ENCODE measurements around the gene GMPR2. TPM values are rescaled to one million over a fixed set of nuclear protein-coding genes. Genes with fewer than 3 reads are reported as not detected.
A peak's percentile ranks its signal among the peaks of the same experiment; 100 is the strongest.

GMPR2 gene
- total and polyA plus RNA-seq, 2 of the 13 experiments (the other 11 are each of a cell fraction or from before 2014, with no cell fraction given) = 210 to 273 TPM

GRCh38 chr14:24256960-24257359 is 24.2 kb downstream of the GMPR2 start (continued):
- TF ChIP-seq PRDM10 (CRISPR knock-in tag; IDR thresholded peaks at IDR 0.05; ENCODE audit: low read depth) = no peak
- TF ChIP-seq SRSF1 (optimal IDR thresholded peaks at IDR 0.05; ENCODE audit: low read depth, low read length) = no peak
- 0 out of 2 replicates have a peak, but pooled peaks have one; percentile 14 for TF ChIP-seq KDM6A (CRISPR knock-in tag; IDR thresholded peaks at IDR 0.05; ENCODE audit: low read depth)
- no peak for TF ChIP-seq HDAC1 (CRISPR knock-in tag; IDR thresholded peaks at IDR 0.05)
- no peak for TF ChIP-seq ZNF383 (CRISPR knock-in tag; IDR thresholded peaks at IDR 0.05; ENCODE audit: borderline replicate concordance)
- TF ChIP-seq MYC (CRISPR knock-in tag; IDR thresholded peaks at IDR 0.05; ENCODE audit: borderline replicate concordance) = 0 out of 2 replicates have a peak, but pooled peaks have one; percentile 21
- TF ChIP-seq ZNF784 (CRISPR knock-in tag; IDR thresholded peaks at IDR 0.05; ENCODE audit: borderline replicate concordance) = no peak
- 0 out of 2 replicates have a peak, but pooled peaks have one; percentile 26 for TF ChIP-seq ZBTB7A (CRISPR knock-in tag; IDR thresholded peaks at IDR 0.05)
- 0 out of 2 replicates have a peak, but pooled peaks have one; percentile 37 for TF ChIP-seq REL (CRISPR knock-in tag; conservative IDR thresholded peaks at IDR 0.05)
- TF ChIP-seq ZNF768 (CRISPR knock-in tag; IDR thresholded peaks at IDR 0.05) = peak; percentile 28; the same call in 1 of the 2 replicates
- peak; percentile 33 for TF ChIP-seq JARID2 (CRISPR knock-in tag; IDR thresholded peaks at IDR 0.05; ENCODE audit: insufficient replicate concordance)
